ENCODE results near the gene CHN2.

- TF ChIP-seq POLR2A (IDR thresholded peaks at IDR 0.05): no peak
- TF ChIP-seq CTCF (IDR thresholded peaks at IDR 0.05 in 8 of 11, conservative IDR thresholded peaks at IDR 0.05 in 3 of 11): no peak
Observed at GRCh38 chr7:29284696-29285443, 90.3 kb downstream of the CHN2 start.

Measured in spleen (tissue), 7 donors.